ENCODE data around the gene CALN1. TPM values are rescaled to one million over a fixed set of nuclear protein-coding genes. Genes with fewer than 3 reads are reported as not detected.
A peak's percentile ranks its signal among the peaks of the same experiment; 100 is the strongest.
"Not testable (repeated sequence)": the region's sequence is repeated elsewhere in the genome, so short reads cannot be mapped to it uniquely, and the experiment has no call there.

CALN1 gene
- total RNA-seq (2014; rRNA removed; shearing (Covaris generic); ENCODE audit: low replicate concordance) = not detected in 2 replicates

- H3K27me3 ChIP-seq, H3K4me3 ChIP-seq, DNase-seq, H3K36me3 ChIP-seq, H3K9me3 ChIP-seq: not testable (repeated sequence)
These were observed at the start of gene CALN1 for GRCh38 chr7:72412121-72412618. TSS of gene CALN1 (minus strand) at chr7:72412338.

- Histone ChIP-seq H3K27me3 (no peaks in the 10 kb centered on the region), H3K36me3 (no peaks in the 10 kb centered on the region), H3K9me3 (no peaks in the 10 kb centered on the region), H3K4me3 (no peak overlapping the region)
- no peak for DNase-seq
These were observed 41.3 kb upstream of the CALN1 start for GRCh38 chr7:72453471-72453870.

GRCh38 chr7:72447465-72448204 lies 35.5 kb upstream of the CALN1 start:
- DNase-seq = no peak
- Histone ChIP-seq H3K36me3 (no peaks in the 10 kb centered on the region), H3K27me3 (peaks cover 5% of the 10 kb centered on the region; the same call in 1 of the 2 replicates), H3K4me3 (no peak overlapping the region), H3K9me3 (no peaks in the 10 kb centered on the region)

GRCh38 chr7:72446591-72447462 lies 34.7 kb upstream of the CALN1 start:
- Histone ChIP-seq H3K9me3 (no peaks in the 10 kb centered on the region), H3K4me3 (no peak overlapping the region), H3K36me3 (no peaks in the 10 kb centered on the region)

GRCh38 chr7:72446131-72446530 lies 34.0 kb upstream of the CALN1 start:
- H3K36me3 ChIP-seq = no peaks in the 10 kb centered on the region
- H3K4me3 ChIP-seq = no peak overlapping the region
- no peaks in the 10 kb centered on the region for H3K9me3 ChIP-seq
- no peak for DNase-seq
- H3K27me3 ChIP-seq = peaks cover 5% of the 10 kb centered on the region; the same call in 1 of the 2 replicates

More at GRCh38 chr7:72446591-72447462, 34.7 kb upstream of the CALN1 start:
- no peak for DNase-seq
- peaks cover 5% of the 10 kb centered on the region; the same call in 1 of the 2 replicates for H3K27me3 ChIP-seq

GRCh38 chr7:72445580-72445979 lies 33.4 kb upstream of the CALN1 start:
- Histone ChIP-seq H3K9me3 (no peaks in the 10 kb centered on the region), H3K27me3 (peaks cover 5% of the 10 kb centered on the region; the same call in 1 of the 2 replicates), H3K36me3 (no peaks in the 10 kb centered on the region), H3K4me3 (no peak overlapping the region)
- no peak for DNase-seq

GRCh38 chr7:72445075-72445474 lies 32.9 kb upstream of the CALN1 start:
- DNase-seq = no peak
- Histone ChIP-seq H3K36me3 (no peaks in the 10 kb centered on the region), H3K4me3 (no peak overlapping the region), H3K27me3 (peaks cover 5% of the 10 kb centered on the region; the same call in 1 of the 2 replicates), H3K9me3 (no peaks in the 10 kb centered on the region)

- Histone ChIP-seq H3K36me3 (no peaks in the 10 kb centered on the region), H3K4me3 (no peak overlapping the region), H3K9me3 (no peaks in the 10 kb centered on the region), H3K27me3 (peaks cover 5% of the 10 kb centered on the region; the same call in 1 of the 2 replicates)
- DNase-seq = no peak
These were observed 32.1 kb upstream of the CALN1 start for GRCh38 chr7:72444026-72444776.

- Histone ChIP-seq H3K9me3 (no peaks in the 10 kb centered on the region), H3K36me3 (no peaks in the 10 kb centered on the region), H3K4me3 (no peak overlapping the region), H3K27me3 (peaks cover 2% of the 10 kb centered on the region; the same call in 1 of the 2 replicates)
- peak; percentile 38 for DNase-seq
These were observed 29.7 kb upstream of the CALN1 start for GRCh38 chr7:72441791-72442190.

GRCh38 chr7:72438491-72438890 lies 26.4 kb upstream of the CALN1 start:
- DNase-seq = no peak
- Histone ChIP-seq H3K36me3 (no peaks in the 10 kb centered on the region), H3K27me3 (no peaks in the 10 kb centered on the region)

GRCh38 chr7:72437610-72438009 lies 25.5 kb upstream of the CALN1 start:
- H3K4me3 ChIP-seq = no peak overlapping the region
- H3K36me3 ChIP-seq = no peaks in the 10 kb centered on the region
- no peaks in the 10 kb centered on the region for H3K27me3 ChIP-seq
- no peak for DNase-seq
- H3K9me3 ChIP-seq = no peaks in the 10 kb centered on the region

More at GRCh38 chr7:72438491-72438890, 26.4 kb upstream of the CALN1 start:
- Histone ChIP-seq H3K4me3 (no peak overlapping the region), H3K9me3 (no peaks in the 10 kb centered on the region)

GRCh38 chr7:72437061-72437585 lies 25.0 kb upstream of the CALN1 start:
- H3K4me3 ChIP-seq = no peak overlapping the region
- no peak for DNase-seq
- no peaks in the 10 kb centered on the region for H3K36me3 ChIP-seq
- no peaks in the 10 kb centered on the region for H3K27me3 ChIP-seq
- H3K9me3 ChIP-seq = no peaks in the 10 kb centered on the region

GRCh38 chr7:72435925-72436480 lies 23.9 kb upstream of the CALN1 start:
- H3K9me3 ChIP-seq = no peaks in the 10 kb centered on the region
- no peak for DNase-seq
- H3K36me3 ChIP-seq = no peaks in the 10 kb centered on the region
- H3K27me3 ChIP-seq = no peaks in the 10 kb centered on the region
- H3K4me3 ChIP-seq = no peak overlapping the region

GRCh38 chr7:72435366-72435765 lies 23.2 kb upstream of the CALN1 start:
- Histone ChIP-seq H3K27me3 (no peaks in the 10 kb centered on the region), H3K9me3 (no peaks in the 10 kb centered on the region), H3K36me3 (no peaks in the 10 kb centered on the region), H3K4me3 (no peak overlapping the region)
- DNase-seq = no peak

- Histone ChIP-seq H3K27me3 (no peaks in the 10 kb centered on the region), H3K9me3 (no peaks in the 10 kb centered on the region), H3K36me3 (no peaks in the 10 kb centered on the region), H3K4me3 (no peak overlapping the region)
- DNase-seq = no peak
These were observed 18.4 kb upstream of the CALN1 start for GRCh38 chr7:72430531-72430930.

- H3K4me3 ChIP-seq = no peak overlapping the region
- no peaks in the 10 kb centered on the region for H3K9me3 ChIP-seq
- H3K36me3 ChIP-seq = no peaks in the 10 kb centered on the region
- no peak for DNase-seq
- no peaks in the 10 kb centered on the region for H3K27me3 ChIP-seq
These were observed 17.2 kb upstream of the CALN1 start for GRCh38 chr7:72429316-72429715.

Measured in MG63 (cell line).